ENCODE results near the gene SOX18. TPM values are rescaled to one million over a fixed set of nuclear protein-coding genes. Genes with fewer than 3 reads are reported as not detected.

Gene SOX18
- total and polyA plus RNA-seq, 2 of the 4 experiments (the other 2 are of a cell fraction): not detected

DNA sequence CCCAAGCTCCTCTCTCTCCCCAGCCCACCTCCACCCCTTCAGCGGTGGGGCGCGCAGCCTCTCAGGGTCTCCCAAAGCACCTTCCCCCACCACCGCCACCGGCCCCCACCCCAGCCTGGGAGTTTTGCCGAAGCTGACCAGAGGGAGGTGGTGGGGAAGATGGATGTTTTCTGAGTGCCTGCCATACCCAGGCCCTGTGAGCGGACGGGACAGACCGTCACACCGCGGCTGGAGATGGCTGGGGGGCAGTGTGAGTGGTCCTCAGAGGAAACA lies 7.7 kb downstream of the SOX18 start:
- Histone ChIP-seq H2BK15ac (ENCODE audit: low read depth, low read length) (no peak overlapping the region), H4K91ac (ENCODE audit: insufficient read depth, low read depth, low read length) (no peak overlapping the region), H2AK9ac (replicated peaks; ENCODE audit: low read depth, low read length, poor library complexity) (no peak overlapping the region), H4K8ac (ENCODE audit: low read depth in 2 of 2, low read length in 2 of 2) (no peak overlapping the region), H3K27ac (ENCODE audit: insufficient read depth, low read length) (no peak overlapping the region), H3K79me1 (ENCODE audit: low read depth in 1 of 2, low read length in 2 of 2) (no peaks in the 10 kb centered on the region), H4K20me1 (ENCODE audit: insufficient read depth, low read length) (peaks cover under 1% of the 10 kb centered on the region; the same call in 1 of the 2 replicates), H3K4me3 (ENCODE audit: insufficient read depth, low read depth, low read length) (no peak overlapping the region), H3K23ac (ENCODE audit: low read depth, low read length) (no peak overlapping the region), H3K56ac (ENCODE audit: extremely low read depth, insufficient read depth, low read length) (no peak overlapping the region), H2AFZ (replicated peaks; ENCODE audit: low read length, poor library complexity) (peak overlapping the region; percentile 80), H2BK5ac (ENCODE audit: low read depth, low read length, poor library complexity, severe bottlenecking) (no peak overlapping the region), H3K27me3 (ENCODE audit: control insufficient read depth, insufficient read depth, low read length) (peaks cover 62% of the 10 kb centered on the region), H3K36me3 (ENCODE audit: control insufficient read depth, insufficient read depth, low read length) (no peaks in the 10 kb centered on the region), H3K9ac (ENCODE audit: low read depth, low read length) (no peak overlapping the region), H3K4me1 (ENCODE audit: control insufficient read depth, insufficient read depth, low read length) (peaks cover 2% of the 10 kb centered on the region; the same call in 1 of the 2 replicates), H2BK20ac (ENCODE audit: low read depth, low read length) (no peak overlapping the region), H3K14ac (replicated peaks; ENCODE audit: low read depth, low read length) (no peak overlapping the region), H3K18ac (ENCODE audit: low read depth, low read length) (no peak overlapping the region), H2AK5ac (ENCODE audit: low read depth, low read length) (no peak overlapping the region), H3K4me2 (ENCODE audit: low read depth, low read length) (no peak overlapping the region), H3K4ac (ENCODE audit: low read depth, low read length) (no peak overlapping the region), H4K5ac (ENCODE audit: low read depth, low read length) (no peak overlapping the region), H3K9me1 (ENCODE audit: insufficient read depth, low read length) (no peaks in the 10 kb centered on the region), H3K9me3 (ENCODE audit: control insufficient read depth, insufficient read depth, low read length) (no peaks in the 10 kb centered on the region), H2BK120ac (ENCODE audit: low read depth, low read length) (no peak overlapping the region)
- POLR2A ChIA-PET (ENCODE audit: unreplicated experiment): no interaction called here
- in situ Hi-C loops (cut with MboI; ENCODE audit: low sequenced_read_pairs) (no loop called here), intact Hi-C loops (cut with micrococcal nuclease) (no loop called here), dilution Hi-C loops (cut with HindIII; ENCODE audit: low sequenced_read_pairs, unreplicated experiment) (no loop called here)
- BruUV-seq (replicated peaks): no TSS peak
- CTCF ChIA-PET: no interaction called here
- ATAC-seq (ENCODE audit: low read depth) (no peak), DNase-seq (no peak)
- no peak for TF ChIP-seq RAD21 (IDR thresholded peaks at IDR 0.05; ENCODE audit: low read length)
- WGBS, 2 experiments (ENCODE audit: extremely low coverage in 2 of 2, insufficient read length in 1 of 2): no CpG with 5 or more reads among the region's 11 CpGs
